Renal cortex interstitium (tissue), 11 donors: ENCODE data around the gene ZFHX3. TPM values are rescaled to one million over a fixed set of nuclear protein-coding genes. Genes with fewer than 3 reads are reported as not detected.

Experiments used
- DNase-seq, 11 donors: peaks; one replicate each; pipeline ENCODE4 v3.0.0-alpha.2; 2013; ENCODE audit warnings: low read depth in 9 of 11, low spot score in 4 of 11; ENCODE audit errors: extremely low read depth in 1 of 11
- polyA plus RNA-seq, 3 donors: library from polyadenylated mRNA; unstranded; fragments of 120-200 nt; gene quantifications; one replicate each; pipeline ENCODE4 v1.2.1, GENCODE V29; 2013; ENCODE audit not compliant: insufficient read length in 3 of 3

Gene ZFHX3
- polyA plus RNA-seq, 3 donors, result 20.2 to 25.8 (median 20.2) TPM

- DNase-seq, result no peak
Observed at GRCh38 chr16:73059779-73060615, 12.1 kb upstream of the ZFHX3 start.

- DNase-seq, result no peak
Observed at GRCh38 chr16:73058616-73059409, 10.9 kb upstream of the ZFHX3 start.

- DNase-seq, result no peak
Observed at GRCh38 chr16:73058221-73058615, 10.3 kb upstream of the ZFHX3 start.

- no peak for DNase-seq
Observed at GRCh38 chr16:73057291-73058210, 9.6 kb upstream of the ZFHX3 start.

- DNase-seq, result no peak
Observed at GRCh38 chr16:73056921-73057290, 9.0 kb upstream of the ZFHX3 start.

GRCh38 chr16:73056448-73056847 is 8.5 kb upstream of the ZFHX3 start:
- no peak for DNase-seq

GRCh38 chr16:73054813-73055482 is 7.0 kb upstream of the ZFHX3 start:
- DNase-seq, result no peak

- DNase-seq, result no peak
Observed at GRCh38 chr16:73054498-73054812, 6.5 kb upstream of the ZFHX3 start.

GRCh38 chr16:73054125-73054484 is 6.2 kb upstream of the ZFHX3 start:
- DNase-seq, result no peak

GRCh38 chr16:73053364-73054124 is 5.6 kb upstream of the ZFHX3 start:
- no peak for DNase-seq

GRCh38 chr16:73053038-73053363 is 5.1 kb upstream of the ZFHX3 start:
- DNase-seq, result no peak

- DNase-seq, result no peak
Observed at GRCh38 chr16:73052576-73052975, 4.6 kb upstream of the ZFHX3 start.

GRCh38 chr16:73051961-73052360 is 4.0 kb upstream of the ZFHX3 start:
- DNase-seq, result no peak

- no peak for DNase-seq
Observed at GRCh38 chr16:73051226-73051625, 3.3 kb upstream of the ZFHX3 start.

GRCh38 chr16:73050201-73051099 is 2.5 kb upstream of the ZFHX3 start:
- no peak for DNase-seq

GRCh38 chr16:73049511-73049910 is 1.6 kb upstream of the ZFHX3 start:
- DNase-seq, result no peak

GRCh38 chr16:73049091-73049490 is 1.2 kb upstream of the ZFHX3 start:
- DNase-seq, result no peak
